GM10266 (cell line): ENCODE data around the gene RMC1.

ENCODE experiments used
- DNase-seq: peaks from one replicate; pipeline ENCODE4 v3.0.0; 2012; ENCODE audit errors: extremely low spot score
- TF ChIP-seq, protein P1 (sequence below): IDR thresholded peaks from 2 replicates; pipeline ENCODE4 v1.5.1; 2012; ENCODE audit warnings: mild to moderate bottlenecking, low read depth; ENCODE audit not compliant: control insufficient read depth, insufficient read depth; ENCODE audit errors: missing control alignments

RMC1 gene

DNA sequence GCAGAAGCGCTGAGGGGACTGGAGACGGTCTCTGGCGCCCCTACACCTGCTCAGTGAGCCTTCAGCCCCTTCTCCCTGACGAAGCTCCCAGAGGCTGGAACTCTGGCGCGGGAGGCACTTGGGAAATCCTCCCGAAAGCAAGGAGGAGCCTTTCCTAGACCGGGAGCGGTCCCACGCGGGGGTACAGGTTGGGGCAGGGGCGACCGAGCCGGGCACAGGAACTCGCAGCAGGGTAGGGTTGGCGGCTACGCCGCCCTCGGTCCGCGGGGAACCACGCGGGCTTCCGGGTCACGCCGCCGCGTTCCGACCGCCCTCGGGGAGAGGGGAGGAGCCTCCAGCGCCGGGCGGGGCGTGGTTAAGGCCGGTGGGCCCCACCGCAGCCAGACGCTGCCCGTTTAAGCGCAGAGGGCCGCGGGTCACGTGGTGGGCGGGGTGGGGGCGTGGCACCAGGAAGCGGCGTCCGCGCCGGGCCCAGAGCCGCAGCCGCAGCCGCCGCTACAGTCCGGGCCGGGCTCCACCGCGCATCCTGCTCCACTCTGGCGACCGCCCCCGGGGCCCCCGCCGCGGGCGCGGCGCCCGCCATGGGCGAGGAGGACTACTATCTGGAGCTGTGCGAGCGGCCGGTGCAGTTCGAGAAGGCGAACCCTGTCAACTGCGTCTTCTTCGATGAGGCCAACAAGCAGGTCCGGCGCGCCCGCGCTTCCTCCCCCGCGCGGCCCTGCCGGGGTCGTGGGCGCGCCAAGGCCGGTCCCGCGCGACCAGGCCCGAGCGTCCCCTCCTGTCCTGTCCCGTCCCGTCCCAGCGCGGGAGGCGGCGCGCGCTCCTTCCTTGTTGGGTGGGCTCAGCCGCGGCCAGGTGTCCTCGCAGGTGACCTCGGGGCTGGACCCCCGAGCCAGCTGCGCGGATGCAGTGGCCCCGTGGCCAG is at the start of gene RMC1:
Gene RMC1 (plus strand): TSS at position 474 of the 925 bp plus-strand sequence. CDS start 108 bp downstream, at position 582.
- TF ChIP-seq, protein P1, sequence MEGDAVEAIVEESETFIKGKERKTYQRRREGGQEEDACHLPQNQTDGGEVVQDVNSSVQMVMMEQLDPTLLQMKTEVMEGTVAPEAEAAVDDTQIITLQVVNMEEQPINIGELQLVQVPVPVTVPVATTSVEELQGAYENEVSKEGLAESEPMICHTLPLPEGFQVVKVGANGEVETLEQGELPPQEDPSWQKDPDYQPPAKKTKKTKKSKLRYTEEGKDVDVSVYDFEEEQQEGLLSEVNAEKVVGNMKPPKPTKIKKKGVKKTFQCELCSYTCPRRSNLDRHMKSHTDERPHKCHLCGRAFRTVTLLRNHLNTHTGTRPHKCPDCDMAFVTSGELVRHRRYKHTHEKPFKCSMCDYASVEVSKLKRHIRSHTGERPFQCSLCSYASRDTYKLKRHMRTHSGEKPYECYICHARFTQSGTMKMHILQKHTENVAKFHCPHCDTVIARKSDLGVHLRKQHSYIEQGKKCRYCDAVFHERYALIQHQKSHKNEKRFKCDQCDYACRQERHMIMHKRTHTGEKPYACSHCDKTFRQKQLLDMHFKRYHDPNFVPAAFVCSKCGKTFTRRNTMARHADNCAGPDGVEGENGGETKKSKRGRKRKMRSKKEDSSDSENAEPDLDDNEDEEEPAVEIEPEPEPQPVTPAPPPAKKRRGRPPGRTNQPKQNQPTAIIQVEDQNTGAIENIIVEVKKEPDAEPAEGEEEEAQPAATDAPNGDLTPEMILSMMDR, result peak; percentile 26
- peak; percentile 96 for DNase-seq

DNA sequence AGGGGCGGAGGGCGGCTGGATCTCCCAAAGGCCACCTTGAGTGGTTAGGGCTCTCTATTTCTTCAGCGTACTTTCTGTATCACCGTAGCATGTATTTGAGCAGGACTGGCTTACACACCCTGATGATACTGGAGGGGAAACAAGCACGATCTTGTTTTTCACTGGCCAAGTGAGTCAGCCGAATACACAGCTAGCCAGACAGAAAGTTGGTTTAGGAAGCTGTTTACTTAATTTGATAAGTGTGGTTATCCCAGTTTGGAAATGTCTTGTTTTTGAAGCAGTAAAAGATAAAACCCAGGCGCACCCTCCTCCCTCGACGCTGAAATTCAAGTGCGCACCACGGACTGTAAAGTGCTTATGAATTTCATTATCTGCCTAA is 49.6 kb upstream of the RMC1 start:
- no peak for DNase-seq
- TF ChIP-seq, protein P1, result no peak

DNA sequence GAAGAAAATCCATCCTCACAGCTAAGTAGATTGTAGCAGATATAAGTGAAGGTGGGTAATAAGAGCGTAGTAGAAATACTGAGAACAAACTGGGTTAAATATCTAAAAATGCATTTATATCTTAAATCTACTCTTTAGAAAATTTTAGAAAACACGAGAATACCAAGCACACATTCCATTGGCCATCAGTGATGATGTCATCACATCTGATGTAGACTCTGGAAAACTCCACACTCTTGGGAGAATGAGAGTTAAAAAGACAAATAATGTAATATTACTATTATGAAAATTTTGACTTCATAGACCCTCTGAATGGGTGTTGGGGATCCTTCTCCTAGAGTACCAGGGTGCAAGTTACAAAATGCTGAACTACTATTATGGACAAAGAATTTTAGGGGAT is 46.5 kb upstream of the RMC1 start:
- TF ChIP-seq, protein P1, result no peak
- DNase-seq, result no peak

DNA sequence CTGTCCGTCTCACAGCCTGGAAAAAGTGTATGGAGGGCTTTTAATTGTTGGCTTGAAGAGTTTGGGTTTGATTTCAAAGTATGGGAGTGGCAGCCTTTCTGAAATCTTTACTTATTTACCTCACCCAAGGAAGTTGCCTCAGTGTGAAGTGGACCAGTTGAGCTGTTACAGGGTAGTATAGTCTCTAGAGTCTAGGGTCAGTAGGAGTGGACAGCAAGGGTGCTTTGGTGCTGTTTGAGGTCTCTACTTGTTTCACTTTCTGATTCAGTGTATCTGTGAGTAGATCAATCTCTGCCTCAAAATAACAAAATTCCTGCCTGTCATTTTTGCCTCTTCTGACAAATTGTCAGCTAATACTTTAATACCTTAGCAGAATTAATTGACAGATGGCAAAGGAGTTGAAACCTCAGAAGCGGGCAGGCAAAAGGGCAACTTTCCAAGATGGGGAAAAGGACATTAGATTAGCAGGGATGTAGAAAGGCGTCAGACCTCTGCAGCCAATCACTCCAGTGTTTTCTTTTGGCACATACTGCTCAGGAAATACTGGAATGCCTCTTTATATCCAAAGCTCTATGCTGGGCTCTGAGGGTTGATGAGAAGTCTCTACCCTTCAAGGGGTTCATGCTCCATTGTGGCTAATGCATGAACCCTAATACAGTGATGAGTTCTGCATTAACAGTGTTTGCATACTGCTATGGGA is 44.3 kb upstream of the RMC1 start:
- TF ChIP-seq, protein P1, result no peak
- DNase-seq, result no peak

DNA sequence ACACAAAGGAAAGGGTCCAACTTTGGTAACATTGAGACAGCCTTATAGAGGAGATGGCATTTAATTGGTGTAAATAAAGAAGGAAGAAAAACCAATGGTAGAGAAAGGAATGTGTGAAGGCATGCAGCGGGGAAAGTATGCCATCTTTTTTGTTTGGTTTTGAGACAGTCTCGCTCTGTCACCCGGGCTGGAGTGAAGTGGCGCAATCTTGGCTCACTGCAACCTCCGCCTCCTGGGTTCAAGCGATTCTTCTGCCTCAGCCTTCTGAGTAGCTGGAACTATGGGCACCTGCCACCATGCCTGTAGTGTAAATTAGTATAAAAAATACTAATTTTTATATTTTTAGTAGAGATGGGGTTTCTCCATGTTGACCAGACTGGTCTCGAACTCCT is 43.8 kb upstream of the RMC1 start:
- TF ChIP-seq, protein P1, result no peak
- no peak for DNase-seq

DNA sequence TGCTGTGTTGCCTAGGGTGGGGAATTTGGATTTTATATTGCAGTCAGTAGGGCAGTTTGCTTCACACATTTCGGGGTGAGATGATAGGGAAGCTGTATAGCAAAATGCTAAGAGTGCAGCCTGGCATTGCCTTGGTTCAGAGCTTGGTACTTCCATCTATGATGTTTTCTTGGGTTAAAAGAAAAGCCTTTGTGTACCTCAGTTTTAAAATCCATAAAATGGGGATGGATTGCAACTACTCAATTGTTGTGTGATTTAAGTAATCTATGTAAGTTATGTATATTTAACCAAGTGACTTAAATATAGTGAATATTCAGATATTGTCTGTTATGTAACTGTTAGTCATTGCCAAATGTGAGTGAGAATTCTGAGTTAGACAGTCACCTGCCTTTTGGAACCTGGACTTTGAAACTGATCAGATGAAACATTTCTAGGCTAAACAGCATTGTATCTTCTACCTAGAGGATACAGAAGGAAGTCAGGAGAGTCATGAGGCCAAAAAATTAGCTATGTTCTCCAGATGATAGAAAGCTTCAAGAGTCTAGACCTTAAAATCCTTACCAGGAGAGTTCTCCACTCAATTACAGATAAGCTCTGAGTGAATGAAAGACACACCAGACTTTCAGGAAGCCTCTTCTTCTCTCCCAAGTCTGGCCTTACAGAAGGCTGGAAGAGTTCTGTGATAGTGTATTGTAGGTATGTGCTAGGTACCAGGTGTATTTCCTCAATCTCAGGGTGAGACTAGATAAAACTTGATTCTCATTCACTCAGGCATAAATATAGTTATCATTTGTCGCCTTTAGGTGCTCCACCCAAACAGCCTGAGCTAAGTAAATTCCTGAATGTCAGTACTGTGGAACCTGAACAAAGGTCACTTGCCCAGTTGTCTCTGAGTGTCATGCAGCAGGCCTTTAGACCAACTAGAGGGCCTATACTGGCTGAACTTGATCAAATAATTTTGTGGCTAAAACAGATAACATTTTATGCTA is 42.7 kb upstream of the RMC1 start:
- DNase-seq, result no peak
- TF ChIP-seq, protein P1, result no peak
